Sigmoid colon (tissue), 4 donors: ENCODE measurements around the gene HOXC9.

Experiments
- CTCF ChIP-seq, 4 experiments: fragments of 450-650 bp in 3 of 4; fragments of 200-600 bp in 1 of 4; IDR thresholded peaks; one replicate each; pipeline ENCODE4 v1.5.1; 2016 to 2019; ENCODE audit warnings: antibody characterized with exemption in 4 of 4, mild to moderate bottlenecking in 3 of 4, moderate library complexity in 2 of 4
- EP300 ChIP-seq, 4 donors: sonication (generic); formaldehyde crosslinking; IDR thresholded peaks; one replicate each; pipeline ENCODE4 v1.6.1; 2017; ENCODE audit warnings: antibody characterized with exemption in 4 of 4

- TF ChIP-seq CTCF (IDR thresholded peaks at IDR 0.05), result no peak
- no peak for TF ChIP-seq EP300 (IDR thresholded peaks at IDR 0.05)
Observed at GRCh38 chr12:54024581-54025305, 24.8 kb downstream of the HOXC9 start.
